CD4-positive, alpha-beta T cell treated with Interleukin-4 for 1 hour (primary cell): Measurements from ENCODE around the gene ETV2.
"Not testable (repeated sequence)": the region's sequence is repeated elsewhere in the genome, so short reads cannot be mapped to it uniquely, and the experiment has no call there.

Experiments
- DNase-seq, 2 donors: peaks; one replicate each; pipeline ENCODE4 v3.0.0-alpha.2; 2020 to 2022

The ETV2 gene

GRCh38 chr19:35661995-35662340 is 20.4 kb downstream of the ETV2 start:
- no peak for DNase-seq

- DNase-seq: no peak
Measured at GRCh38 chr19:35663981-35664380, 22.4 kb downstream of the ETV2 start.

GRCh38 chr19:35665157-35665556 is 23.6 kb downstream of the ETV2 start:
- DNase-seq: no peak

GRCh38 chr19:35665604-35666003 is 24.1 kb downstream of the ETV2 start:
- DNase-seq: no peak

GRCh38 chr19:35666251-35666913 is 24.8 kb downstream of the ETV2 start, which contains the start of gene UPK1A:
UPK1A (plus strand) TSS chr19:35666517; CDS start chr19:35666813, 296 bp downstream.
- no peak for DNase-seq

GRCh38 chr19:35669566-35669965 is 28.0 kb downstream of the ETV2 start:
- DNase-seq: no peak

- DNase-seq: no peak
Measured at GRCh38 chr19:35669974-35670373, 28.4 kb downstream of the ETV2 start.

- no peak for DNase-seq
Measured at GRCh38 chr19:35670686-35671085, 29.1 kb downstream of the ETV2 start.

- no peak for DNase-seq
Measured at GRCh38 chr19:35671818-35672217, 30.3 kb downstream of the ETV2 start.

- peak; percentile 25 to 45 for DNase-seq
Measured at GRCh38 chr19:35673121-35673804, 31.7 kb downstream of the ETV2 start.

- no peak for DNase-seq
Measured at GRCh38 chr19:35675589-35676140, 34.1 kb downstream of the ETV2 start.

GRCh38 chr19:35689836-35690235 is 48.3 kb downstream of the ETV2 start:
- DNase-seq: no peak

- DNase-seq: not testable (repeated sequence)
Measured at GRCh38 chr19:35691106-35691505, 49.6 kb downstream of the ETV2 start.

GRCh38 chr19:35692010-35692409 is 50.5 kb downstream of the ETV2 start:
- DNase-seq: no peak

- no peak for DNase-seq
Measured at GRCh38 chr19:35693422-35693821, 51.9 kb downstream of the ETV2 start.

GRCh38 chr19:35693835-35694599 is 52.5 kb downstream of the ETV2 start:
- peak; percentile 91 to 94 for DNase-seq
